Right ventricle myocardium superior (tissue), 1 donor: ENCODE results near the gene SDSL. TPM values are rescaled to one million over a fixed set of nuclear protein-coding genes. Genes with fewer than 3 reads are reported as not detected.

ENCODE experiments used
- ATAC-seq: fragments of 200-7000 bp; cut with Tn5 transposase; one replicate; pipeline ENCODE4 v1.9.1; 2020; ENCODE audit warnings: mild to moderate bottlenecking; ENCODE audit not compliant: poor library complexity
- DNase-seq: peaks from one replicate; pipeline ENCODE4 v3.0.0-alpha.2; 2020
- intact Hi-C: fragments of 100-400 bp; cut with DNase I; formaldehyde crosslinking; loops from one replicate; pipeline ENCODE4 v1.11.2; 2022
- total RNA-seq: library from RNA; stranded (reverse); fragmentation: NEBNext Ultra II Directional; extraction: Animal tissue kit (Norgen Biotek cat#: 25700); gene quantifications from one replicate; pipeline ENCODE4 v1.2.1, GENCODE V29; 2021
- donor health status: DM: no; HTN: yes; CAD: no; lungs with severe emphysema.

SDSL gene
- total RNA-seq, 1 donor from 2014 or later, result 6.3 TPM

GRCh38 chr12:113393749-113394148 is 28.4 kb upstream of the SDSL start:
- ATAC-seq (no peak), DNase-seq (no peak)
- intact Hi-C loops, result no loop called here

GRCh38 chr12:113395119-113395518 is 27.1 kb upstream of the SDSL start:
- DNase-seq, result no peak
- no peak for ATAC-seq
- intact Hi-C loops, result no loop called here

GRCh38 chr12:113396200-113396599 is 26.0 kb upstream of the SDSL start:
- DNase-seq (no peak), ATAC-seq (no peak)
- intact Hi-C loops, result no loop called here

GRCh38 chr12:113396828-113397496 is 25.2 kb upstream of the SDSL start:
- DNase-seq (no peak), ATAC-seq (no peak)
- intact Hi-C loops, result no loop called here

DNA sequence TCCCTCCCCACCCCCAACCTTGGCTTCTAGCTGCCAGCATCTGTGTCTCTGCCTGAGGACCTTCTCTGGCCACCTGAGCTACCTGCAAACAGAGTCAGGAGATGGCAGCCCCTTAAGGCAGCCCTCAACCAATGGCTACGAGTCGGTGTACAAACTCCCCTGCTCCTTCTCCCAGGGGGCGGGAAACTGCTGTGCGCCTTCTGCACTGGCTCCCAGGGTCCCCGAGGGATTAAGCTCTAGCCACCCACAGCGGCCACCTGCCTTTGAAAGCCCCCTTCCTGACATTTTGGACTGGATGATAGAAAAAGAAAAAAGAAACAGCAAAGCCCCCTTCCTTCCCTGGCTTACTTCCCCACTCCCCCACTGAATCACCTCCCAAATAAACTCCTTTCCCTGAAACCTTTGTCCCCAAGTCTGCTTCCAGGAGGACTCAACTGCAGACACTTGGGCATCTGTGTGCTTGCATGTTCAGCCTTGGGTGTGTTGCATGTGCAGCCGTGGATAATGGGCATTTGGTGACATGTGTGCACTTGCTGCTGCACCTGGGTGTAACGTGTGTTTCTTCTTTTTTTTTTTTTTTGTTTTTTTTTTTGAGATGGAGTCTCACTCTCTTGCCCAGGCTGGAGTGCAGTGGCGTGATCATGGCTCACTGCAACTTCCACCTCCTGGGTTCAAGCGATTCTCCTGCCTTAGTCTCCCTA is 24.5 kb upstream of the SDSL start:
- ATAC-seq (no peak), DNase-seq (no peak)
- intact Hi-C loops, result no loop called here

DNA sequence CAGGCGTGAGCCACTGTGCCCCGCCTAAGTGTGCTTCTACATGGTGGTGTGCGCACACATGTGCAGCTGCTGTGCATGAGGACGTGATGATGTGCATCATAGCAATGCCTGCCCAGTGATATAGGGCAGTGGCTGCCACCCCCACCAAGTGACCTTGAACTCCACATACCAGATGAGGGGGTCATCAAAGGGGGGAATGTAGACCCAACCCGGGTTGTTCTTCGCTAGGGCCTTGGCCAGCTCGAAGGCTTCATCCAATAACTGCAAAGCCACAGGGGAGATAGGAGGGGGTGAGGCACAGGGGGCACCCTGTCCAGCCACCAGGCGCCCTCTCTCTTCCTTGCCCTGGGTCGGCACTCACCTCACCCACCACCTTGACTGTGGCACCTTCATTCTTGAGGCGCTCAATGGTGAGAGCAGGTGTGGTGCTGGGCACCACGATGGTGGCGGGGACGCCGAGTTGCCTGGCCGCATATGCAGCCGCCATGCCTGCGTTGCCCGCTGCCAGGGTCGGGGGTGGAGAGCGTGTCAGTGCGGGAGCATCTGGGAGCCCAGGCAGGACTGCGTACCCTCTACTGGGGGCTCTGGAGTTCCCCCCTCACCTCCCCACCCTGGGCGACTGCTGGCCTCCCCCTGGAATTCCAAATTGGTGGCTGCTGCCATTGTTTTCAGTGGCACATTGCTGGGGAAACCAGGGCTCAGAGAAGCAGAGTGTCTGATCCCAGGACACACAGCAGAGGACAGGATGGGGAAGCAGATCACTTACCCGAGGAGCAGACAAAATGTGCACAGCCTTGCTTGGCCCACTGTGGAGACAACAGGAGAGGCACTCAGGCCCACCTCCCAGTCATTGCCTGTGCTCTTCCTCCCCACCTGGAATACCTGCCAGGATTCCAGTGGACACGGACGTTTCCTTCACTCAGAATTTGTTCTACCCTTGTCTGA is 23.6 kb upstream of the SDSL start:
- intact Hi-C loops, result no loop called here
- ATAC-seq (no peak), DNase-seq (no peak)

DNA sequence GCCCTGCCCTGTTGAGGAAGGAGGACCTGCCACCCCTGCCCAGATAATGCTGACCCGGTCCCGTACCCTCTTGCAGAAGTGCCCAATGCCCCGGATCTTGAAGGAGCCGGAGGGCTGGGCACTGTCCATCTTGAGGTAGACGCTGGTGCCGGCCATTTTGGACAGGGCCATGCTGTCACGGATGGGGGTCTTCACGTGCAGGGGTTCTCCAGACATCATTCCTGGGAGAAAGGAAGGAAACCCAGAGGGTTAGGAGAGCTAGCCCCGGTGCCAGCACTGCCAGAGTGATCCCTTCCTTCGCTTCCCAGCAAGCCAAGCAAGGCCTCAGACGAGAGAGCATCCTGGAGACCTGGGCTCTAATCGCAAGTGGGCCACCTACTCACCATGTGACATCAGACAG is 22.7 kb upstream of the SDSL start:
- DNase-seq (no peak), ATAC-seq (no peak)
- intact Hi-C loops, result no loop called here

DNA sequence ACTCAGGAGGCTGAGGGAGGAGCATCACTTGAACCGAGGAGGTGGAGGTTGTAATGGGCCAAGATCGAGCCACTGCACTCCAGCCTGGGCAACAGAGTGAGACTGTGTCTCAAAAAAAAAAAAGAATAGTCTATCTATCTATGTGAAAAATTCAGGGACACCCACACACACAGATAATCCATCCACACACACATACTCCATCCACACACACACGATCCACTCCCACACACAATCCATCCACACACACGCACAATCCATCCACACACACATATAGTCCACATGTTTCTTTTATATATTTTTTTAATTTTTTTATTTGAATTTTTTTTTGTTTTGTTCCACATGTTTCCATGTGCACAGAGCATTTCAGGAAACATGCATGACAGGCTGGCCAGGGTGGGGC is 21.8 kb upstream of the SDSL start:
- intact Hi-C loops, result no loop called here
- ATAC-seq (no peak), DNase-seq (no peak)

GRCh38 chr12:113401066-113402000 is 20.8 kb upstream of the SDSL start:
- ATAC-seq (no peak), DNase-seq (no peak)
- intact Hi-C loops, result no loop called here

DNA sequence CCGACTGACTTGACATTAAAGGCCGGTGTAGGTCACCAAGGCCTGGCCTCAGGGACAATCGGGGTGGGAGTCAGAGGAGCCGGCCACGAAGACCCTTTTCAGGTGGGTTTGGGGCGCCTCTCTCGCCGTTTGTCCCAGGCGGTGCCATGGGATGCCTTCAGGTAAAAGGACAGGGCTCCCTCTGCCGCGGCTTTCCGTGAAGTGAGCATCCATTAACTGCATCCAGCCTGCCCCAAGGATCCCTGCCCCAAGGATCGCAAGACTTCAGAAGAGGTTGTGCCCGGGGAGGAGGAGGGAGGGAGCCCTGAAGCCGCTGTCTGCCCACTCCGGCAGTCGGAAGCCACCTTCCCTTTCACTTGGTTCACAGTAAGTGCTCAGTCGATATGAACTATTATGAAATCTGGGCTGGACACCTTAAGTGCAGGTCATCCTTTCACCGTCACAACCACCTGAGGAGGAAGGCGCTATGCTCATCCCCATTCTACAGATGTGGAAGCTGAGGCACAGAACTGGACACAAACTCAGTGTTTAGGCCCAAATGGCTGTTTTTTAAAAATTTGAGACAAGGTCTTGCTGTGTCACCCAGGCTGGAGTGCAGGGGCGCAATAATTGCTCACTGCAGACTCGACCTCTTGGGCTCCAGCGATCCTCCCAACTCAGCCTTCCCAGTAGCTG is 19.5 kb upstream of the SDSL start:
- DNase-seq (no peak), ATAC-seq (no peak)
- intact Hi-C loops, result no loop called here

GRCh38 chr12:113403435-113404415 is 18.5 kb upstream of the SDSL start, which contains the start of gene SDS:
Gene SDS, minus strand, starts transcription at chr12:113403887. Its CDS starts 4,179 bp downstream, at chr12:113399708.
- ATAC-seq (peak; percentile 76), DNase-seq (peak; percentile 73)
- intact Hi-C loops, result no loop called here

- no peak for DNase-seq
- intact Hi-C loops, result no loop called here
- ATAC-seq, result no peak
Observed at GRCh38 chr12:113405694-113406093, 16.5 kb upstream of the SDSL start.

DNA sequence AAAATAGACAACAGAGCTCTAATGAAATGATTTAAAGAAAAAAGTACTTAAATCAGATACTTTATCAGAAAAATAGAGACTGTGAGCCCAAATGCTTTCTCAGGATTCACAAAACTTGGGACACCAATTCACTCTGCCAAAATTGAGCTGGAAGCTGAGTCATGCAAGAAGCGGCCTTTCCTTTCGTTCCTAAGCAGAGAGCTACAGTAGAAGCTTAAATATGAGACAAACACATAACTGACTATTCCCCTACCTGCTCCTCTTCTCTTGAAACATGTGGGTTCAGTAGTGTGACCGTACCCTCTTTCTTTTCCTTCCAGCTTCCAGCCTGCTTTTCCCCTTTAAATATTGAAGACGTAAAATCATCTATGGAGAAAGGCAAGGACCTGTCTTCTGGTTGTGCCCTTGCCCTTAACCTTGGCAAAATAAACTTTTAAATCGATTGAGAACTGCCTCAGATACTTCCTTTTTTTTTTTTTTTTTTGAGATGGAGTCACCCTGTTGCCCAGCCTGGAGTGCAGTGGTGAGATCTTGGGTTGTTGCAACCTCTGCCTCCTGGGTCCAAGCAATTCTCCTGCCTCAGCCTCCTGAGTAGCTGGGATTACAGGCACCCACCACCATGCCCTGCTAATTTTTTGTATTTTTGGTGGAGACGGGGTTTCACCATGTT is 14.1 kb upstream of the SDSL start:
- DNase-seq, result no peak
- ATAC-seq, result no peak
- intact Hi-C loops, result no loop called here

GRCh38 chr12:113408756-113409298 is 13.4 kb upstream of the SDSL start:
- ATAC-seq, result no peak
- no peak for DNase-seq
- intact Hi-C loops, result no loop called here

- ATAC-seq (no peak), DNase-seq (no peak)
- intact Hi-C loops, result no loop called here
Observed at GRCh38 chr12:113409462-113410124, 12.6 kb upstream of the SDSL start.
